Measurements from ENCODE around the gene MN1.

The MN1 gene

DNA sequence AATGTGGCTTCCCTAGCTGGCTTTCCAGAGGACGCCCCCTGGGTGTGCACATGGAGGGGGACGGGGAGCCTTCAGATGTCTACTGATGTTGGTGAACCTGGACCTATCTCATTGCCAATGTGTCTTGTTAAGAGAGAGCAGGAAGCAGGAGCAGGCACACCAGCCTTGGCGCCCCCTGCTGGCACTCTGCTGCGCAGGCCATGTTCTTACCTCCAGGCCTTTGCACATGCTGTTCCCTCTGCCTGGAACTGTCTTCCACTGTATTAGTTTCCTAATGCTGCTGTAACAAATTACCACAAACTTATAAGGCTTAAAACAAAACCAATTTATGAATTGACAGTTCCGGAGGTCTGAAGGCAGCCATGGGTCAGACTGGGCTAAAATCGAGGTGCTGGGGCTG, 23.6 kb upstream of the MN1 start:
- peaks cover 0 to 30% (median 14%) of the 10 kb centered on the region in 4 donors for H3K4me1 ChIP-seq
- no peaks in the 10 kb centered on the region for H3K27me3 ChIP-seq
- intact Hi-C loops (cut with DNase I; ENCODE audit: low total_unique reads) = no loop called here
- H3K4me3 ChIP-seq = no peak overlapping the region
- DNase-seq = no peak
- no peaks in the 10 kb centered on the region for H3K9me3 ChIP-seq
- H3K36me3 ChIP-seq = no peaks in the 10 kb centered on the region
- no peak overlapping the region for H3K27ac ChIP-seq
- TF ChIP-seq, protein P1, sequence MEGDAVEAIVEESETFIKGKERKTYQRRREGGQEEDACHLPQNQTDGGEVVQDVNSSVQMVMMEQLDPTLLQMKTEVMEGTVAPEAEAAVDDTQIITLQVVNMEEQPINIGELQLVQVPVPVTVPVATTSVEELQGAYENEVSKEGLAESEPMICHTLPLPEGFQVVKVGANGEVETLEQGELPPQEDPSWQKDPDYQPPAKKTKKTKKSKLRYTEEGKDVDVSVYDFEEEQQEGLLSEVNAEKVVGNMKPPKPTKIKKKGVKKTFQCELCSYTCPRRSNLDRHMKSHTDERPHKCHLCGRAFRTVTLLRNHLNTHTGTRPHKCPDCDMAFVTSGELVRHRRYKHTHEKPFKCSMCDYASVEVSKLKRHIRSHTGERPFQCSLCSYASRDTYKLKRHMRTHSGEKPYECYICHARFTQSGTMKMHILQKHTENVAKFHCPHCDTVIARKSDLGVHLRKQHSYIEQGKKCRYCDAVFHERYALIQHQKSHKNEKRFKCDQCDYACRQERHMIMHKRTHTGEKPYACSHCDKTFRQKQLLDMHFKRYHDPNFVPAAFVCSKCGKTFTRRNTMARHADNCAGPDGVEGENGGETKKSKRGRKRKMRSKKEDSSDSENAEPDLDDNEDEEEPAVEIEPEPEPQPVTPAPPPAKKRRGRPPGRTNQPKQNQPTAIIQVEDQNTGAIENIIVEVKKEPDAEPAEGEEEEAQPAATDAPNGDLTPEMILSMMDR (IDR thresholded peaks at IDR 0.05) = no peak

DNA sequence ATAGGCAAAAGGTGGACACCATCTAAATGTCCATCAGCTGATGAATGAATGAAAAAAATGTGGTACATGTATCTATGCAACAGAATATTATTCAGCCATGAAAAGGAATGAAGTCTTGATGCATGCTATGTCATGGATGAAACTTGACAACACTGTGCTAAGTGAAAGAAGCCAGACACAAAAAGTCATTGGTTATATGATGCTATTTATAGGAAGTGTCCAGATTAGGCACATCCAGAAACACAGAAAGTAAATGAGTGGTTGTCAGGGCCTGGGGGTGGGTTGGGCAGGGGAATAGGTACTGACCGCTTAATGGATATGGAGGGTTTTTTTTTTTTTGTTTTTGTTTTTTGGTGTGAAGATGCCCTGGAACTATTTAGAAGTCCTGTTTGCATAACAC, 21.7 kb upstream of the MN1 start:
- H3K27ac ChIP-seq = no peak overlapping the region
- H3K36me3 ChIP-seq = no peaks in the 10 kb centered on the region
- TF ChIP-seq, protein P1 (IDR thresholded peaks at IDR 0.05) = no peak
- H3K4me3 ChIP-seq = no peak overlapping the region
- no peaks in the 10 kb centered on the region for H3K9me3 ChIP-seq
- H3K4me1 ChIP-seq = peaks cover 0 to 20% (median 12%) of the 10 kb centered on the region in 4 donors
- H3K27me3 ChIP-seq = no peaks in the 10 kb centered on the region
- no peak for DNase-seq
- intact Hi-C loops (cut with DNase I; ENCODE audit: low total_unique reads) = no loop called here

DNA sequence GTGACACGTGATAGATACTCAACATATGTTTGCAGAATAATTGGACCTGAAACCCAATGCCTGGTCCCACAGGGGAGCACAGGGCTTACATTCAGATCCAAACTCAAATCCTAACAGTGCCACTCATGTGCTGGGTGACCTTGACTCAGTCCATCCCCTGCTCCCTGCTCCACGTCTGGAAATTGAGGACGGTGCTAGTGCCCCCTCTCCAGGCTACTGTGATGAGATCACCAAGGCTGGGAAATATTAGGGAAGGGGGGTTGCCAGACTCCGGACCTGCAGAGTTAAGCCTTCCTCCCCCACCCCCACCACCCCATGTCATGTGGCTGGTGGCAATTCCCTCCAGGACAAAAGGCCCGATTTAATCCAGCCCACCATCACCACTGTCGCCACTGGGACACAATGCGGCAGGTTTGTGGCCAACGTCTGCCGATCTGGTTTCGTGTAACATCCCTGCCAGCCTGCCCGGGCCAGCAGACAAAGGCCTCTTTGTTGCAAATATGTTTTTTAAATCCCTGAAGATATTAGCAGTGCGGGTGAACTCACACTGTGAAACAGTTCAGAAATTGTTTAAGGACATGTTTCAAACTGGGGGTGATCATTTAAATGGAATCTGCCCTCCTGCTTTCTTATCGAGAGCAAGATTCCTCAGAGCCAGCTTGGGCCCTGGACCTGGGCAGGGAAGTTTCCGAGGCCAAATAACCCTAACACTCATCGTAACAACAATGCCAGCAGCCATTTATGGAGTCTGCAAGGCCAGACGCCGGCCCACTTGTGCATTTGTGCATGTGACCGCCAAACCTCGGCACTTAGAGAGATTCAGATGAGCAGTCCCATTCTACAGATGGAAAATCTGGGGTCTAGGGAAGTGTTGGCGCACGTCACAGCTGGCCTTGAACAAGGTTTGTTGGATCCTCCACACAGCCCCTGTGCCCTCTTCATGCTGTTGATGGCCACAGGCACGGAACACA, 19.6 kb upstream of the MN1 start:
- intact Hi-C loops (cut with DNase I; ENCODE audit: low total_unique reads) = no loop called here
- Histone ChIP-seq H3K4me1 (peaks cover 0 to 5% (median 0%) of the 10 kb centered on the region in 4 donors), H3K27ac (no peak overlapping the region), H3K36me3 (no peaks in the 10 kb centered on the region), H3K4me3 (no peak overlapping the region), H3K27me3 (no peaks in the 10 kb centered on the region), H3K9me3 (no peaks in the 10 kb centered on the region)
- no peak for DNase-seq
- TF ChIP-seq, protein P1 (IDR thresholded peaks at IDR 0.05) = no peak

DNA sequence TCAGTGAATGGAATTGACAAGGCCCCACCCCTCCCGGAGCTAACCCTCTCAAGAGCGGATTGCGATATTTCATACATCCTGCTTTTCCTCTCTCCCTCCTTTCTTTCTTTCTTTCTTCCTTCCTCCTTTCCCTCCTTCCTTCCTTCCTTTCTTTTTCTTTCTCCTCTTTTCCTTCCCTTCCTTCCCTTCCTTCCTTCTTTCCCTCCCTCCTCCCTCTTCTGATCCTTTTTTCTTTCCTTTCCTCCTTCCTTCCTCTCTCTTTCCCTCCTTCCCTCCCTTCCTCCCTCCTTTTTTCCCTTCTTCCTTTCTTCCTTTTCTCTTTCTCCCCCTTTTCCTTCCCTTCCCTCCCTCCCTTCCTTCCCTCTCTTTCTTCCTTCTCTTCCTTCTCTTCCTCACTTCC, 15.0 kb upstream of the MN1 start:
- H3K36me3 ChIP-seq = no peaks in the 10 kb centered on the region
- peaks cover 0 to 3% (median under 1%) of the 10 kb centered on the region in 4 donors for H3K4me1 ChIP-seq
- no peak overlapping the region for H3K27ac ChIP-seq
- TF ChIP-seq, protein P1 (IDR thresholded peaks at IDR 0.05) = no peak
- H3K27me3 ChIP-seq = no peaks in the 10 kb centered on the region
- no peak for DNase-seq
- H3K9me3 ChIP-seq = no peaks in the 10 kb centered on the region
- intact Hi-C loops (cut with DNase I; ENCODE audit: low total_unique reads) = no loop called here
- H3K4me3 ChIP-seq = no peak overlapping the region

DNA sequence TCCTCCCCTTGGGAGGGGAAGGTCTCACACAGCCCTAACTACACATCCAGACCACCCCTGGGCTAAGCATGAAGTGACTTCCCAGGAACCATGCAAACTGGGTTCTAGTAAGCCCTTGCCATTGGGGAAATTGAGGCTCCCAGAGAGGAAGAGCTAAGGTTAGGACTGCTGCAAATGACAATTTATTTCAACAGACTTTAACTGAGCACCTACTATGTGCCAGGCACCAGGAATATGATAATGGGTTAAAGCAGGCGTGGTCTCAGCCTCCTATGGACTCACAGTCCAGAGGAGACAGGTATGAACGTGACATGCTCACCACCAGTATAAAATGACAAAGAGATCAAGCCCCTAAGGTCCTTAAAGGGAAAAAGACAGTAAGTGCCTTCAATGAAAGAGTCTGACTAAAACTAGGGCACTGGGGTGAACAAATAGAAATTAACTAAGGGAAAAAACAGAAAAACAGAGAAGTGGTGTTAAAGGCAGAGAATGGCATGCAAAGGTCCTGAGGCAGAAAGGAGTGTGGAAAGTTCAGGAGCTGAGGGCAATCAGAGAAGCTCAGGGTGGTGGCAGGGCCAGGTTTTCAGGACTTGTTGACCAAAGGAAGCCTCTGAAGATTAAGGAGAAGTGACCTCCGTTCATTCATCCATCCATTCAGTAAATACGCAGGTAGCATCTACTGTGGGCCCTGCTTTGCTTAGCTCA, 14.4 kb upstream of the MN1 start:
- Histone ChIP-seq H3K27me3 (no peaks in the 10 kb centered on the region), H3K4me3 (no peak overlapping the region), H3K36me3 (no peaks in the 10 kb centered on the region), H3K27ac (no peak overlapping the region), H3K4me1 (peaks cover 0 to 7% (median 4%) of the 10 kb centered on the region in 4 donors), H3K9me3 (no peaks in the 10 kb centered on the region)
- DNase-seq = no peak
- TF ChIP-seq, protein P1 (IDR thresholded peaks at IDR 0.05) = no peak
- intact Hi-C loops (cut with DNase I; ENCODE audit: low total_unique reads) = no loop called here
